HEK293 (cell line): ENCODE measurements around the gene UMOD.

ENCODE experiments used
- CTCF ChIA-PET: fragments of 350-600 bp; formaldehyde crosslinking; extraction: SDS; loops from one replicate; lab custom pipeline; 2021; ENCODE audit warnings: antibody characterized with exemption; lab: Yijun Ruan, JAX
- POLR2A ChIA-PET: fragments of 300-600 bp; formaldehyde crosslinking; extraction: SDS; loops from one replicate; lab custom pipeline; 2020; ENCODE audit warnings: antibody characterized with exemption, inconsistent platforms; lab: Yijun Ruan, JAX
- H3K27ac ChIP-seq: fragments of 200-500 bp; sonication (Bioruptor generic); 2 replicates; pipeline ENCODE4 v1.5.1; 2014; ENCODE audit warnings: low read depth, low read length, control low read depth, inconsistent platforms; ENCODE audit errors: extremely low read depth
- H3K36me3 ChIP-seq, 2 experiments: fragments of 200-500 bp in 1 of 2; sonication (Bioruptor generic) in 1 of 2; 1 replicate in 1 of 2; 2 replicates in 1 of 2; pipeline ENCODE4 v1.5.1; 2014 to 2017; ENCODE audit warnings: inconsistent platforms in 2 of 2, low read length in 2 of 2; ENCODE audit not compliant: control insufficient read depth in 2 of 2, insufficient read depth in 1 of 2
- H3K4me1 ChIP-seq: fragments of 200-500 bp; sonication (Bioruptor generic); 2 replicates; pipeline ENCODE4 v1.5.1; 2014; ENCODE audit warnings: mild to moderate bottlenecking, low read length, inconsistent platforms; ENCODE audit not compliant: control insufficient read depth, insufficient read depth
- H3K4me3 ChIP-seq: 2 replicates; pipeline ENCODE4 v1.5.1; 2011; ENCODE audit warnings: low read depth, mild to moderate bottlenecking, control low read depth, low read length, moderate library complexity
- H3K9me3 ChIP-seq: fragments of 200-500 bp; sonication (Bioruptor generic); 2 replicates; pipeline ENCODE4 v1.5.1; 2014; ENCODE audit warnings: low read depth, low read length, inconsistent platforms; ENCODE audit not compliant: control insufficient read depth, insufficient read depth
- KLF1 ChIP-seq: fragments of 450-650 bp; formaldehyde crosslinking; IDR thresholded peaks from 2 replicates; pipeline ENCODE4 v1.5.1; 2016; ENCODE audit warnings: missing biosample characterization, missing genetic modification characterization
- WT1 ChIP-seq: fragments of 450-650 bp; formaldehyde crosslinking; IDR thresholded peaks from 2 replicates; pipeline ENCODE4 v1.5.1; 2016; ENCODE audit warnings: missing biosample characterization, missing genetic modification characterization
- ZFHX2 ChIP-seq: fragments of 450-650 bp; formaldehyde crosslinking; conservative IDR thresholded peaks from 2 replicates; pipeline ENCODE4 v1.5.1; 2016; ENCODE audit warnings: missing biosample characterization, missing genetic modification characterization
- ZNF140 ChIP-seq: fragments of 450-650 bp; formaldehyde crosslinking; IDR thresholded peaks from 2 replicates; pipeline ENCODE4 v1.5.1; 2016; ENCODE audit warnings: missing biosample characterization, missing genetic modification characterization
- ZNF155 ChIP-seq: fragments of 450-650 bp; formaldehyde crosslinking; IDR thresholded peaks from 2 replicates; pipeline ENCODE4 v1.5.1; 2016; ENCODE audit warnings: missing biosample characterization, missing genetic modification characterization
- ZNF157 ChIP-seq: fragments of 450-650 bp; formaldehyde crosslinking; IDR thresholded peaks from 2 replicates; pipeline ENCODE4 v1.5.1; 2016; ENCODE audit warnings: missing biosample characterization, missing genetic modification characterization
- ZNF423 ChIP-seq: fragments of 450-650 bp; formaldehyde crosslinking; IDR thresholded peaks from 2 replicates; pipeline ENCODE4 v1.5.1; 2016; ENCODE audit warnings: missing biosample characterization, missing genetic modification characterization
- ZNF585B ChIP-seq: fragments of 450-650 bp; formaldehyde crosslinking; IDR thresholded peaks from 2 replicates; pipeline ENCODE4 v1.5.1; 2016; ENCODE audit warnings: missing biosample characterization, missing genetic modification characterization
- ZNF707 ChIP-seq: fragments of 450-650 bp; formaldehyde crosslinking; IDR thresholded peaks from 2 replicates; pipeline ENCODE4 v1.5.1; 2016; ENCODE audit warnings: missing biosample characterization, missing genetic modification characterization
- ZSCAN16 ChIP-seq: fragments of 450-650 bp; formaldehyde crosslinking; IDR thresholded peaks from 2 replicates; pipeline ENCODE4 v1.5.1; 2016; ENCODE audit warnings: missing biosample characterization, missing genetic modification characterization
- TF ChIP-seq, protein P1 (sequence below): fragments of 450-650 bp; formaldehyde crosslinking; conservative IDR thresholded peaks from 2 replicates; pipeline ENCODE4 v1.5.1; 2016; ENCODE audit warnings: low read depth, missing biosample characterization, missing genetic modification characterization
- TF ChIP-seq, protein P2 (sequence below): fragments of 450-650 bp; formaldehyde crosslinking; IDR thresholded peaks from 2 replicates; pipeline ENCODE4 v1.5.1; 2016; ENCODE audit warnings: missing biosample characterization, missing genetic modification characterization, borderline replicate concordance
- TF ChIP-seq, protein P3 (sequence below): fragments of 450-650 bp; formaldehyde crosslinking; IDR thresholded peaks from 2 replicates; pipeline ENCODE4 v1.5.1; 2016; ENCODE audit warnings: missing biosample characterization, missing genetic modification characterization
- TF ChIP-seq, protein P4 (sequence below): fragments of 450-650 bp; formaldehyde crosslinking; IDR thresholded peaks from 2 replicates; pipeline ENCODE4 v1.5.1; 2016; ENCODE audit warnings: missing biosample characterization, missing genetic modification characterization
- TF ChIP-seq, protein P5 (sequence below): fragments of 450-650 bp; formaldehyde crosslinking; IDR thresholded peaks from 2 replicates; pipeline ENCODE4 v1.5.1; 2016; ENCODE audit warnings: missing biosample characterization, missing genetic modification characterization, low read depth
- TF ChIP-seq, protein P6 (sequence below): fragments of 450-650 bp; formaldehyde crosslinking; IDR thresholded peaks from 2 replicates; pipeline ENCODE4 v1.5.1; 2016; ENCODE audit warnings: missing biosample characterization, missing genetic modification characterization, low read depth

UMOD gene

DNA sequence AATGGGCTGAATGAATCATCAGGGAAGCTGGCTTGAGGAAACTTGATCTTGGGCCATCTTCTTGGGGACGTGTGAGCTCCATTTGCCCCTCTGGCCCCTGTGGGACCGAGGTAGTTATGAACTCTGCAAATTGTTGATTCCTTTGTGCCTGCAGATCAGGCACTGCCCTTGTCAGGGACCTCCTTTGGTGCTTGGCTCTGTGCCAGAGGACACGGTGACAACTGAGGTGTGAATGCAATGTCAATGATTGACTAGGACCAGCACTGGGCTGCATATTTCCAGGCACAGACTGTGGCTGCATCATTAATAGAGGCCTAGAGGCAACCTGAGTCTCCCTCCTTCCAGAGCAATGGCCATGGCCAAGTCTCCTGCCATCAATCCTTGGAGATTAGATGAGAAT, 28.3 kb upstream of the UMOD start (continued):
- TF ChIP-seq, protein P1, sequence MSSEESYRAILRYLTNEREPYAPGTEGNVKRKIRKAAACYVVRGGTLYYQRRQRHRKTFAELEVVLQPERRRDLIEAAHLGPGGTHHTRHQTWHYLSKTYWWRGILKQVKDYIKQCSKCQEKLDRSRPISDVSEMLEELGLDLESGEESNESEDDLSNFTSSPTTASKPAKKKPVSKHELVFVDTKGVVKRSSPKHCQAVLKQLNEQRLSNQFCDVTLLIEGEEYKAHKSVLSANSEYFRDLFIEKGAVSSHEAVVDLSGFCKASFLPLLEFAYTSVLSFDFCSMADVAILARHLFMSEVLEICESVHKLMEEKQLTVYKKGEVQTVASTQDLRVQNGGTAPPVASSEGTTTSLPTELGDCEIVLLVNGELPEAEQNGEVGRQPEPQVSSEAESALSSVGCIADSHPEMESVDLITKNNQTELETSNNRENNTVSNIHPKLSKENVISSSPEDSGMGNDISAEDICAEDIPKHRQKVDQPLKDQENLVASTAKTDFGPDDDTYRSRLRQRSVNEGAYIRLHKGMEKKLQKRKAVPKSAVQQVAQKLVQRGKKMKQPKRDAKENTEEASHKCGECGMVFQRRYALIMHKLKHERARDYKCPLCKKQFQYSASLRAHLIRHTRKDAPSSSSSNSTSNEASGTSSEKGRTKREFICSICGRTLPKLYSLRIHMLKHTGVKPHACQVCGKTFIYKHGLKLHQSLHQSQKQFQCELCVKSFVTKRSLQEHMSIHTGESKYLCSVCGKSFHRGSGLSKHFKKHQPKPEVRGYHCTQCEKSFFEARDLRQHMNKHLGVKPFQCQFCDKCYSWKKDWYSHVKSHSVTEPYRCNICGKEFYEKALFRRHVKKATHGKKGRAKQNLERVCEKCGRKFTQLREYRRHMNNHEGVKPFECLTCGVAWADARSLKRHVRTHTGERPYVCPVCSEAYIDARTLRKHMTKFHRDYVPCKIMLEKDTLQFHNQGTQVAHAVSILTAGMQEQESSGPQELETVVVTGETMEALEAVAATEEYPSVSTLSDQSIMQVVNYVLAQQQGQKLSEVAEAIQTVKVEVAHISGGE, result no peak

DNA sequence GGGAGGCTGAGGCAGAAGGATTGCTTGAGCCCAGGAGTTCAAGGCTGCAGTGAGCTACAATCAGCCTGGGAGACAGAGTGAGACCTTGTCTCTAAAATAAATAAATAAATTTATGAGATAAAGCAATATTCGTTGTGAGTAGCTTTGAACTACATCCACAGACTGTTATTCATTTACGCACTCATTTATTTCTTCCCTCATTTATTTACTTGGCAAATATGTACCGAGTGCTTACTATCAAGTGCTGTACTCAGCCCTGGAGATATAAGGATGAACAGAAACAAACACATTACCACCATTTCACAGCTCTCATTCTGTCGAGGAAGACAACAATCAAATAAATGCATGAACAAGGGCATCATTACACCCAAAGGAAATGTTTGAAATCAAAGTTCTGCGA, 24.7 kb upstream of the UMOD start:
- H3K36me3 ChIP-seq, result no peaks in the 10 kb centered on the region
- H3K9me3 ChIP-seq, result no peaks in the 10 kb centered on the region
- H3K4me1 ChIP-seq, result no peaks in the 10 kb centered on the region
- TF ChIP-seq KLF1 (tag by site-specific recombination) (no peak), WT1 (tag by site-specific recombination) (no peak), ZNF157 (tag by site-specific recombination) (no peak), ZFHX2 (tag by site-specific recombination) (no peak), ZNF707 (tag by site-specific recombination) (no peak), ZNF140 (tag by site-specific recombination) (no peak), ZNF585B (tag by site-specific recombination) (no peak), ZSCAN16 (tag by site-specific recombination) (no peak), ZNF423 (tag by site-specific recombination) (no peak), ZNF155 (tag by site-specific recombination) (no peak)
- TF ChIP-seq, protein P2, sequence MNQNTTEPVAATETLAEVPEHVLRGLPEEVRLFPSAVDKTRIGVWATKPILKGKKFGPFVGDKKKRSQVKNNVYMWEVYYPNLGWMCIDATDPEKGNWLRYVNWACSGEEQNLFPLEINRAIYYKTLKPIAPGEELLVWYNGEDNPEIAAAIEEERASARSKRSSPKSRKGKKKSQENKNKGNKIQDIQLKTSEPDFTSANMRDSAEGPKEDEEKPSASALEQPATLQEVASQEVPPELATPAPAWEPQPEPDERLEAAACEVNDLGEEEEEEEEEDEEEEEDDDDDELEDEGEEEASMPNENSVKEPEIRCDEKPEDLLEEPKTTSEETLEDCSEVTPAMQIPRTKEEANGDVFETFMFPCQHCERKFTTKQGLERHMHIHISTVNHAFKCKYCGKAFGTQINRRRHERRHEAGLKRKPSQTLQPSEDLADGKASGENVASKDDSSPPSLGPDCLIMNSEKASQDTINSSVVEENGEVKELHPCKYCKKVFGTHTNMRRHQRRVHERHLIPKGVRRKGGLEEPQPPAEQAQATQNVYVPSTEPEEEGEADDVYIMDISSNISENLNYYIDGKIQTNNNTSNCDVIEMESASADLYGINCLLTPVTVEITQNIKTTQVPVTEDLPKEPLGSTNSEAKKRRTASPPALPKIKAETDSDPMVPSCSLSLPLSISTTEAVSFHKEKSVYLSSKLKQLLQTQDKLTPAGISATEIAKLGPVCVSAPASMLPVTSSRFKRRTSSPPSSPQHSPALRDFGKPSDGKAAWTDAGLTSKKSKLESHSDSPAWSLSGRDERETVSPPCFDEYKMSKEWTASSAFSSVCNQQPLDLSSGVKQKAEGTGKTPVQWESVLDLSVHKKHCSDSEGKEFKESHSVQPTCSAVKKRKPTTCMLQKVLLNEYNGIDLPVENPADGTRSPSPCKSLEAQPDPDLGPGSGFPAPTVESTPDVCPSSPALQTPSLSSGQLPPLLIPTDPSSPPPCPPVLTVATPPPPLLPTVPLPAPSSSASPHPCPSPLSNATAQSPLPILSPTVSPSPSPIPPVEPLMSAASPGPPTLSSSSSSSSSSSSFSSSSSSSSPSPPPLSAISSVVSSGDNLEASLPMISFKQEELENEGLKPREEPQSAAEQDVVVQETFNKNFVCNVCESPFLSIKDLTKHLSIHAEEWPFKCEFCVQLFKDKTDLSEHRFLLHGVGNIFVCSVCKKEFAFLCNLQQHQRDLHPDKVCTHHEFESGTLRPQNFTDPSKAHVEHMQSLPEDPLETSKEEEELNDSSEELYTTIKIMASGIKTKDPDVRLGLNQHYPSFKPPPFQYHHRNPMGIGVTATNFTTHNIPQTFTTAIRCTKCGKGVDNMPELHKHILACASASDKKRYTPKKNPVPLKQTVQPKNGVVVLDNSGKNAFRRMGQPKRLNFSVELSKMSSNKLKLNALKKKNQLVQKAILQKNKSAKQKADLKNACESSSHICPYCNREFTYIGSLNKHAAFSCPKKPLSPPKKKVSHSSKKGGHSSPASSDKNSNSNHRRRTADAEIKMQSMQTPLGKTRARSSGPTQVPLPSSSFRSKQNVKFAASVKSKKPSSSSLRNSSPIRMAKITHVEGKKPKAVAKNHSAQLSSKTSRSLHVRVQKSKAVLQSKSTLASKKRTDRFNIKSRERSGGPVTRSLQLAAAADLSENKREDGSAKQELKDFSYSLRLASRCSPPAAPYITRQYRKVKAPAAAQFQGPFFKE (tag by site-specific recombination), result no peak
- TF ChIP-seq, protein P3, sequence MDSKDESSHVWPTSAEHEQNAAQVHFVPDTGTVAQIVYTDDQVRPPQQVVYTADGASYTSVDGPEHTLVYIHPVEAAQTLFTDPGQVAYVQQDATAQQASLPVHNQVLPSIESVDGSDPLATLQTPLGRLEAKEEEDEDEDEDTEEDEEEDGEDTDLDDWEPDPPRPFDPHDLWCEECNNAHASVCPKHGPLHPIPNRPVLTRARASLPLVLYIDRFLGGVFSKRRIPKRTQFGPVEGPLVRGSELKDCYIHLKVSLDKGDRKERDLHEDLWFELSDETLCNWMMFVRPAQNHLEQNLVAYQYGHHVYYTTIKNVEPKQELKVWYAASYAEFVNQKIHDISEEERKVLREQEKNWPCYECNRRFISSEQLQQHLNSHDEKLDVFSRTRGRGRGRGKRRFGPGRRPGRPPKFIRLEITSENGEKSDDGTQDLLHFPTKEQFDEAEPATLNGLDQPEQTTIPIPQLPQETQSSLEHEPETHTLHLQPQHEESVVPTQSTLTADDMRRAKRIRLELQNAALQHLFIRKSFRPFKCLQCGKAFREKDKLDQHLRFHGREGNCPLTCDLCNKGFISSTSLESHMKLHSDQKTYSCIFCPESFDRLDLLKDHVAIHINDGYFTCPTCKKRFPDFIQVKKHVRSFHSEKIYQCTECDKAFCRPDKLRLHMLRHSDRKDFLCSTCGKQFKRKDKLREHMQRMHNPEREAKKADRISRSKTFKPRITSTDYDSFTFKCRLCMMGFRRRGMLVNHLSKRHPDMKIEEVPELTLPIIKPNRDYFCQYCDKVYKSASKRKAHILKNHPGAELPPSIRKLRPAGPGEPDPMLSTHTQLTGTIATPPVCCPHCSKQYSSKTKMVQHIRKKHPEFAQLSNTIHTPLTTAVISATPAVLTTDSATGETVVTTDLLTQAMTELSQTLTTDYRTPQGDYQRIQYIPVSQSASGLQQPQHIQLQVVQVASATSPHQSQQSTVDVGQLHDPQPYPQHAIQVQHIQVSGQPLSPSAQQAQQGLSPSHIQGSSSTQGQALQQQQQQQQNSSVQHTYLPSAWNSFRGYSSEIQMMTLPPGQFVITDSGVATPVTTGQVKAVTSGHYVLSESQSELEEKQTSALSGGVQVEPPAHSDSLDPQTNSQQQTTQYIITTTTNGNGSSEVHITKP (tag by site-specific recombination), result no peak
- TF ChIP-seq, protein P4, sequence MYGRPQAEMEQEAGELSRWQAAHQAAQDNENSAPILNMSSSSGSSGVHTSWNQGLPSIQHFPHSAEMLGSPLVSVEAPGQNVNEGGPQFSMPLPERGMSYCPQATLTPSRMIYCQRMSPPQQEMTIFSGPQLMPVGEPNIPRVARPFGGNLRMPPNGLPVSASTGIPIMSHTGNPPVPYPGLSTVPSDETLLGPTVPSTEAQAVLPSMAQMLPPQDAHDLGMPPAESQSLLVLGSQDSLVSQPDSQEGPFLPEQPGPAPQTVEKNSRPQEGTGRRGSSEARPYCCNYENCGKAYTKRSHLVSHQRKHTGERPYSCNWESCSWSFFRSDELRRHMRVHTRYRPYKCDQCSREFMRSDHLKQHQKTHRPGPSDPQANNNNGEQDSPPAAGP (tag by site-specific recombination), result no peak
- TF ChIP-seq, protein P5, sequence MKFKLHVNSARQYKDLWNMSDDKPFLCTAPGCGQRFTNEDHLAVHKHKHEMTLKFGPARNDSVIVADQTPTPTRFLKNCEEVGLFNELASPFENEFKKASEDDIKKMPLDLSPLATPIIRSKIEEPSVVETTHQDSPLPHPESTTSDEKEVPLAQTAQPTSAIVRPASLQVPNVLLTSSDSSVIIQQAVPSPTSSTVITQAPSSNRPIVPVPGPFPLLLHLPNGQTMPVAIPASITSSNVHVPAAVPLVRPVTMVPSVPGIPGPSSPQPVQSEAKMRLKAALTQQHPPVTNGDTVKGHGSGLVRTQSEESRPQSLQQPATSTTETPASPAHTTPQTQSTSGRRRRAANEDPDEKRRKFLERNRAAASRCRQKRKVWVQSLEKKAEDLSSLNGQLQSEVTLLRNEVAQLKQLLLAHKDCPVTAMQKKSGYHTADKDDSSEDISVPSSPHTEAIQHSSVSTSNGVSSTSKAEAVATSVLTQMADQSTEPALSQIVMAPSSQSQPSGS (tag by site-specific recombination), result no peak
- TF ChIP-seq, protein P6, sequence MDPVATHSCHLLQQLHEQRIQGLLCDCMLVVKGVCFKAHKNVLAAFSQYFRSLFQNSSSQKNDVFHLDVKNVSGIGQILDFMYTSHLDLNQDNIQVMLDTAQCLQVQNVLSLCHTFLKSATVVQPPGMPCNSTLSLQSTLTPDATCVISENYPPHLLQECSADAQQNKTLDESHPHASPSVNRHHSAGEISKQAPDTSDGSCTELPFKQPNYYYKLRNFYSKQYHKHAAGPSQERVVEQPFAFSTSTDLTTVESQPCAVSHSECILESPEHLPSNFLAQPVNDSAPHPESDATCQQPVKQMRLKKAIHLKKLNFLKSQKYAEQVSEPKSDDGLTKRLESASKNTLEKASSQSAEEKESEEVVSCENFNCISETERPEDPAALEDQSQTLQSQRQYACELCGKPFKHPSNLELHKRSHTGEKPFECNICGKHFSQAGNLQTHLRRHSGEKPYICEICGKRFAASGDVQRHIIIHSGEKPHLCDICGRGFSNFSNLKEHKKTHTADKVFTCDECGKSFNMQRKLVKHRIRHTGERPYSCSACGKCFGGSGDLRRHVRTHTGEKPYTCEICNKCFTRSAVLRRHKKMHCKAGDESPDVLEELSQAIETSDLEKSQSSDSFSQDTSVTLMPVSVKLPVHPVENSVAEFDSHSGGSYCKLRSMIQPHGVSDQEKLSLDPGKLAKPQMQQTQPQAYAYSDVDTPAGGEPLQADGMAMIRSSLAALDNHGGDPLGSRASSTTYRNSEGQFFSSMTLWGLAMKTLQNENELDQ (tag by site-specific recombination), result no peak
- no peak overlapping the region for H3K27ac ChIP-seq
- H3K4me3 ChIP-seq, result no peak overlapping the region
- CTCF ChIA-PET, result interaction anchor here (0.9 to 1.8 kb wide), 4 partner anchors 9 to 703 kb away, joined by 3 to 20 read pairs (median 6); no protein-coding TSS in a partner anchor
- POLR2A ChIA-PET, result no interaction called here
